Activated T-cell treated with anti-CD3 and anti-CD28 coated beads, Interleukin-2, amount 50 U/mL, for 4 hours (primary cell): Measurements from ENCODE around the gene EPHA6. TPM values are rescaled to one million over a fixed set of nuclear protein-coding genes. Genes with fewer than 3 reads are reported as not detected.
"Not testable (repeated sequence)": the region's sequence is repeated elsewhere in the genome, so short reads cannot be mapped to it uniquely, and the experiment has no call there.

Source experiments
- ATAC-seq, 2 donors: fragments of 200-7000 bp; cut with Tn5 transposase; one replicate each; pipeline ENCODE4 v1.10.0; 2021
- DNase-seq: peaks from one replicate; pipeline ENCODE4 v3.0.0-alpha.2; 2020
- H3K27me3 Mint-ChIP-seq: one replicate; pipeline ENCODE4 v1.8.0; 2021; ENCODE audit warnings: low read depth, mixed read lengths
- H3K36me3 Mint-ChIP-seq: one replicate; pipeline ENCODE4 v1.8.0; 2022; ENCODE audit warnings: mixed read lengths; ENCODE audit not compliant: insufficient read depth
- H3K4me1 Mint-ChIP-seq: one replicate; pipeline ENCODE4 v1.8.0; 2021; ENCODE audit warnings: low read depth, mixed read lengths
- H3K4me3 Mint-ChIP-seq: one replicate; pipeline ENCODE4 v1.8.0; 2021; ENCODE audit warnings: mild to moderate bottlenecking, moderate library complexity, mixed read lengths
- H3K9me3 Mint-ChIP-seq: one replicate; pipeline ENCODE4 v1.8.0; 2021; ENCODE audit warnings: mixed read lengths
- total RNA-seq, 3 donors: library from RNA; stranded (reverse); gene quantifications; one replicate each; pipeline ENCODE4 v1.2.1, GENCODE V29; 2021

The EPHA6 gene
- total RNA-seq, 3 donors from 2014 or later, result not detected

- peaks cover 18% of the 10 kb centered on the region for H3K9me3 Mint-ChIP-seq
- H3K27me3 Mint-ChIP-seq, result no peaks in the 10 kb centered on the region
- H3K36me3 Mint-ChIP-seq, result no peaks in the 10 kb centered on the region
- DNase-seq (no peak), ATAC-seq (no peak)
- no peaks in the 10 kb centered on the region for H3K4me1 Mint-ChIP-seq
- no peak overlapping the region for H3K4me3 Mint-ChIP-seq
Observed at GRCh38 chr3:97021778-97022177, 207.4 kb downstream of the EPHA6 start.

GRCh38 chr3:97025612-97026011, 211.2 kb downstream of the EPHA6 start:
- DNase-seq, result not testable (repeated sequence)

GRCh38 chr3:97029972-97030371, 215.6 kb downstream of the EPHA6 start:
- ATAC-seq (no peak), DNase-seq (no peak)
- no peaks in the 10 kb centered on the region for H3K4me1 Mint-ChIP-seq
- H3K4me3 Mint-ChIP-seq, result no peak overlapping the region
- no peaks in the 10 kb centered on the region for H3K27me3 Mint-ChIP-seq
- no peaks in the 10 kb centered on the region for H3K36me3 Mint-ChIP-seq
- peaks cover 7% of the 10 kb centered on the region for H3K9me3 Mint-ChIP-seq

More at GRCh38 chr3:97025612-97026011, 211.2 kb downstream of the EPHA6 start:
- not testable (repeated sequence) for H3K9me3 Mint-ChIP-seq, H3K27me3 Mint-ChIP-seq, H3K4me1 Mint-ChIP-seq, H3K4me3 Mint-ChIP-seq, ATAC-seq, H3K36me3 Mint-ChIP-seq

- Mint-ChIP-seq H3K4me3 (no peak overlapping the region), H3K4me1 (no peaks in the 10 kb centered on the region), H3K9me3 (no peaks in the 10 kb centered on the region), H3K36me3 (no peaks in the 10 kb centered on the region), H3K27me3 (no peaks in the 10 kb centered on the region)
- no peak for DNase-seq
- ATAC-seq, result no peak
Observed at GRCh38 chr3:97037294-97037943, 223.0 kb downstream of the EPHA6 start.

GRCh38 chr3:97043411-97043810, 229.0 kb downstream of the EPHA6 start:
- no peak for ATAC-seq
- H3K36me3 Mint-ChIP-seq, result no peaks in the 10 kb centered on the region
- H3K4me1 Mint-ChIP-seq, result no peaks in the 10 kb centered on the region
- H3K9me3 Mint-ChIP-seq, result no peaks in the 10 kb centered on the region
- no peak for DNase-seq
- no peaks in the 10 kb centered on the region for H3K27me3 Mint-ChIP-seq
- no peak overlapping the region for H3K4me3 Mint-ChIP-seq

- ATAC-seq (no peak), DNase-seq (no peak)
- Mint-ChIP-seq H3K4me3 (no peak overlapping the region), H3K27me3 (no peaks in the 10 kb centered on the region), H3K9me3 (peaks cover 8% of the 10 kb centered on the region), H3K4me1 (no peaks in the 10 kb centered on the region), H3K36me3 (no peaks in the 10 kb centered on the region)
Observed at GRCh38 chr3:97057365-97057764, 243.0 kb downstream of the EPHA6 start.

GRCh38 chr3:97059168-97059567, 244.8 kb downstream of the EPHA6 start:
- Mint-ChIP-seq H3K27me3 (no peaks in the 10 kb centered on the region), H3K4me1 (no peaks in the 10 kb centered on the region), H3K9me3 (peaks cover 8% of the 10 kb centered on the region), H3K36me3 (no peaks in the 10 kb centered on the region), H3K4me3 (no peak overlapping the region)
- no peak for ATAC-seq
- DNase-seq, result no peak

- Mint-ChIP-seq H3K9me3 (peaks cover 1% of the 10 kb centered on the region), H3K27me3 (no peaks in the 10 kb centered on the region), H3K36me3 (no peaks in the 10 kb centered on the region), H3K4me1 (no peaks in the 10 kb centered on the region), H3K4me3 (no peak overlapping the region)
- ATAC-seq (no peak), DNase-seq (no peak)
Observed at GRCh38 chr3:97066531-97066930, 252.1 kb downstream of the EPHA6 start.

- H3K9me3 Mint-ChIP-seq, result peaks cover 6% of the 10 kb centered on the region
- no peaks in the 10 kb centered on the region for H3K27me3 Mint-ChIP-seq
- no peaks in the 10 kb centered on the region for H3K4me1 Mint-ChIP-seq
- no peak for ATAC-seq
- no peak overlapping the region for H3K4me3 Mint-ChIP-seq
- DNase-seq, result no peak
- H3K36me3 Mint-ChIP-seq, result no peaks in the 10 kb centered on the region
Observed at GRCh38 chr3:97070302-97070701, 255.9 kb downstream of the EPHA6 start.

- Mint-ChIP-seq H3K9me3 (peaks cover 11% of the 10 kb centered on the region), H3K4me1 (no peaks in the 10 kb centered on the region), H3K4me3 (no peak overlapping the region), H3K36me3 (no peaks in the 10 kb centered on the region), H3K27me3 (no peaks in the 10 kb centered on the region)
- no peak for DNase-seq
- ATAC-seq, result no peak
Observed at GRCh38 chr3:97074546-97074945, 260.2 kb downstream of the EPHA6 start.

GRCh38 chr3:97076673-97077072, 262.3 kb downstream of the EPHA6 start:
- Mint-ChIP-seq H3K36me3 (no peaks in the 10 kb centered on the region), H3K9me3 (peaks cover 10% of the 10 kb centered on the region), H3K4me3 (no peak overlapping the region), H3K4me1 (no peaks in the 10 kb centered on the region), H3K27me3 (no peaks in the 10 kb centered on the region)
- ATAC-seq, result no peak
- no peak for DNase-seq

- Mint-ChIP-seq H3K27me3 (no peaks in the 10 kb centered on the region), H3K9me3 (peaks cover 7% of the 10 kb centered on the region), H3K36me3 (no peaks in the 10 kb centered on the region), H3K4me1 (no peaks in the 10 kb centered on the region), H3K4me3 (no peak overlapping the region)
- DNase-seq (no peak), ATAC-seq (no peak)
Observed at GRCh38 chr3:97089621-97090020, 275.2 kb downstream of the EPHA6 start.

- Mint-ChIP-seq H3K4me1 (no peaks in the 10 kb centered on the region), H3K36me3 (no peaks in the 10 kb centered on the region), H3K4me3 (no peak overlapping the region), H3K9me3 (peaks cover 3% of the 10 kb centered on the region), H3K27me3 (no peaks in the 10 kb centered on the region)
- ATAC-seq (no peak), DNase-seq (no peak)
Observed at GRCh38 chr3:97102641-97103040, 288.2 kb downstream of the EPHA6 start.

GRCh38 chr3:97105989-97106651, 291.7 kb downstream of the EPHA6 start:
- Mint-ChIP-seq H3K27me3 (no peaks in the 10 kb centered on the region), H3K9me3 (peaks cover 3% of the 10 kb centered on the region), H3K4me3 (no peak overlapping the region), H3K36me3 (no peaks in the 10 kb centered on the region), H3K4me1 (no peaks in the 10 kb centered on the region)
- no peak for ATAC-seq
- no peak for DNase-seq

GRCh38 chr3:97106652-97106989, 292.2 kb downstream of the EPHA6 start:
- peaks cover 3% of the 10 kb centered on the region for H3K9me3 Mint-ChIP-seq
- H3K4me1 Mint-ChIP-seq, result no peaks in the 10 kb centered on the region
- DNase-seq (no peak), ATAC-seq (no peak)
- no peaks in the 10 kb centered on the region for H3K36me3 Mint-ChIP-seq
- no peak overlapping the region for H3K4me3 Mint-ChIP-seq
- H3K27me3 Mint-ChIP-seq, result no peaks in the 10 kb centered on the region
